GM13976 (cell line): ENCODE measurements around the gene CHRNB4.
A peak's percentile ranks its signal among the peaks of the same experiment; 100 is the strongest.
"Not testable (repeated sequence)": the region's sequence is repeated elsewhere in the genome, so short reads cannot be mapped to it uniquely, and the experiment has no call there.

Experiments
- DNase-seq: peaks from one replicate; pipeline ENCODE4 v3.0.0; 2012; ENCODE audit warnings: low spot score
- in situ Hi-C: fragments of 300-500 bp; cut with MboI; formaldehyde crosslinking; loops from one replicate; pipeline ENCODE4 v1.12.0; 2022; ENCODE audit warnings: low sequenced_read_pairs, mixed read lengths, inconsistent platforms; ENCODE audit not compliant: unreplicated experiment
- TF ChIP-seq, protein P1 (sequence below): IDR thresholded peaks from 2 replicates; pipeline ENCODE4 v1.5.1; 2012; ENCODE audit warnings: borderline replicate concordance, mild to moderate bottlenecking; ENCODE audit not compliant: insufficient read depth; ENCODE audit errors: extremely low read depth, missing control alignments, control extremely low read depth

CHRNB4 gene, protein sequence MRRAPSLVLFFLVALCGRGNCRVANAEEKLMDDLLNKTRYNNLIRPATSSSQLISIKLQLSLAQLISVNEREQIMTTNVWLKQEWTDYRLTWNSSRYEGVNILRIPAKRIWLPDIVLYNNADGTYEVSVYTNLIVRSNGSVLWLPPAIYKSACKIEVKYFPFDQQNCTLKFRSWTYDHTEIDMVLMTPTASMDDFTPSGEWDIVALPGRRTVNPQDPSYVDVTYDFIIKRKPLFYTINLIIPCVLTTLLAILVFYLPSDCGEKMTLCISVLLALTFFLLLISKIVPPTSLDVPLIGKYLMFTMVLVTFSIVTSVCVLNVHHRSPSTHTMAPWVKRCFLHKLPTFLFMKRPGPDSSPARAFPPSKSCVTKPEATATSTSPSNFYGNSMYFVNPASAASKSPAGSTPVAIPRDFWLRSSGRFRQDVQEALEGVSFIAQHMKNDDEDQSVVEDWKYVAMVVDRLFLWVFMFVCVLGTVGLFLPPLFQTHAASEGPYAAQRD

DNA sequence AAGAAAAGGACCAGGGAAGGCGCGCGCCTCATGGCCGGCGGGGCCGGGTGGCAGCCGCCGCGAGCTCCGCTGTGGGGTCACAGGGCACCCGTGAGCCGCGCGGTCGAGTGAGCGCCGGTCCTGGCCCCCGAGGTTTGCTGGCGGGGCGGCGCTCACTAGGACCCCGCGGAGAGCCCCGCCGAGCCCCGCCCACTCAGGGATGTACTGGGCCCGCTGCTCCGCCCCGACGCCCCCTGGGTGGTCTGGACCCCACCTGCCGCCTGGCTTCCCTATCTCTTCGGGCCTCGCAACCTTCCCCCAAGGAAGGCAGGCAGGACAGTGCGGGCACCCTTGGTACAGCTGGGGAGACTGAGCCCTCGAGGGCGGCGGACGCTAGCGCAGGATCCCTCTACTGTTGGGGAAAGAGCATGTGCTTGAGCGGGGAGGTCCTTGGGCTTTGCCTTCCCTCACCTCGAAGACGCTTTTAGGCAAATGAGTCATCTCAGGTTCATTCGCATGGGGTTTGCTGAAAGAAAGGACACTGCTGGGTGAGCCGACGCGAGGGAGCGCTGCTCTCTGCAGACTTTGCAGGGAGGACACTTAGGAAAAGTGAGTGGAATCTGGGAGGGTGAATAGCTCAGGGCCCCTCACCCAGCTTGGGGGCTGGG lies at the start of gene CHRNB4:
Gene CHRNB4, minus strand, starts transcription at position 109 of the 647 bp plus-strand sequence. Its CDS starts 77 bp downstream, at position 32.
- peak; percentile 58 for DNase-seq
- TF ChIP-seq, protein P1, sequence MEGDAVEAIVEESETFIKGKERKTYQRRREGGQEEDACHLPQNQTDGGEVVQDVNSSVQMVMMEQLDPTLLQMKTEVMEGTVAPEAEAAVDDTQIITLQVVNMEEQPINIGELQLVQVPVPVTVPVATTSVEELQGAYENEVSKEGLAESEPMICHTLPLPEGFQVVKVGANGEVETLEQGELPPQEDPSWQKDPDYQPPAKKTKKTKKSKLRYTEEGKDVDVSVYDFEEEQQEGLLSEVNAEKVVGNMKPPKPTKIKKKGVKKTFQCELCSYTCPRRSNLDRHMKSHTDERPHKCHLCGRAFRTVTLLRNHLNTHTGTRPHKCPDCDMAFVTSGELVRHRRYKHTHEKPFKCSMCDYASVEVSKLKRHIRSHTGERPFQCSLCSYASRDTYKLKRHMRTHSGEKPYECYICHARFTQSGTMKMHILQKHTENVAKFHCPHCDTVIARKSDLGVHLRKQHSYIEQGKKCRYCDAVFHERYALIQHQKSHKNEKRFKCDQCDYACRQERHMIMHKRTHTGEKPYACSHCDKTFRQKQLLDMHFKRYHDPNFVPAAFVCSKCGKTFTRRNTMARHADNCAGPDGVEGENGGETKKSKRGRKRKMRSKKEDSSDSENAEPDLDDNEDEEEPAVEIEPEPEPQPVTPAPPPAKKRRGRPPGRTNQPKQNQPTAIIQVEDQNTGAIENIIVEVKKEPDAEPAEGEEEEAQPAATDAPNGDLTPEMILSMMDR = no peak
- in situ Hi-C loops = no loop called here

DNA sequence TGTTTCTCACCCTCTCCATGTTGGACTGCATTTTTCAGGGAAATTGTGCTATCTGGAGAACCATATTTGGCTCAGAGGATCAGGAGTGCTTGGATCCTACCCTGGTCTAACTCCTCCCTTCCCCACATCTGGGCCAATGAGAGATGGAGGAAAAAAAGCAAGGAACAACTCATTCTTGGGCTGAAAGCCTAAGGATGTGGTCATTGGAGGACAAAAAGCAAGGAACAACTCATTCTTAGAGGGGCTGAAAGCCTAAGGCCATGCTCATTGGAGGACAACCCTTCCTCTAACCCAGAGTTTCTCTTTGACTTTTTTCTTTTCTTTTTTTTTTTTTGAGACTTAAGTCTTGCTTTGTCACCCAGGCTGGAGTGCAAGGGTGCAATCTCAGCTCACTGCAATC lies 48.6 kb upstream of the CHRNB4 start:
- TF ChIP-seq, protein P1 = no peak
- in situ Hi-C loops = no loop called here
- no peak for DNase-seq

DNA sequence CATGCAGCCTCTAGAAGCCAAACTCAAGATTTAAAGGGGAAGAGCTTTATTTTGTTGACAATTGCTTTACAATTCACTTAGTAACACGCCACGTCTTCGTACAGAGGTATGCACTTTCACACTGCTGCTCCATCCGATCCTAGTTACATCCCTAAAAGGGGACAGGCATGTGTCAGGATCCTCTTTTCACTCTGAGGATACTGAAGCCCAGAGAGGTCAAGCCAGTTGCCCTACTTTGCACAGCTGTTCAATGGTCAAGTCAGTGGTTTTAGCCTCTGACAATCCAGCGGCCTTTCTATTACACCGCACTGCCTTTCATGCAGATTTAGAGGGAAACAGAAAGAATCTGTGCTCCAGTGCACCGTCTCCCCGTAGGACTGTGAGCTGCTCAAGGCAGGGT lies 44.9 kb upstream of the CHRNB4 start:
- TF ChIP-seq, protein P1 = no peak
- DNase-seq = no peak
- in situ Hi-C loops = no loop called here

DNA sequence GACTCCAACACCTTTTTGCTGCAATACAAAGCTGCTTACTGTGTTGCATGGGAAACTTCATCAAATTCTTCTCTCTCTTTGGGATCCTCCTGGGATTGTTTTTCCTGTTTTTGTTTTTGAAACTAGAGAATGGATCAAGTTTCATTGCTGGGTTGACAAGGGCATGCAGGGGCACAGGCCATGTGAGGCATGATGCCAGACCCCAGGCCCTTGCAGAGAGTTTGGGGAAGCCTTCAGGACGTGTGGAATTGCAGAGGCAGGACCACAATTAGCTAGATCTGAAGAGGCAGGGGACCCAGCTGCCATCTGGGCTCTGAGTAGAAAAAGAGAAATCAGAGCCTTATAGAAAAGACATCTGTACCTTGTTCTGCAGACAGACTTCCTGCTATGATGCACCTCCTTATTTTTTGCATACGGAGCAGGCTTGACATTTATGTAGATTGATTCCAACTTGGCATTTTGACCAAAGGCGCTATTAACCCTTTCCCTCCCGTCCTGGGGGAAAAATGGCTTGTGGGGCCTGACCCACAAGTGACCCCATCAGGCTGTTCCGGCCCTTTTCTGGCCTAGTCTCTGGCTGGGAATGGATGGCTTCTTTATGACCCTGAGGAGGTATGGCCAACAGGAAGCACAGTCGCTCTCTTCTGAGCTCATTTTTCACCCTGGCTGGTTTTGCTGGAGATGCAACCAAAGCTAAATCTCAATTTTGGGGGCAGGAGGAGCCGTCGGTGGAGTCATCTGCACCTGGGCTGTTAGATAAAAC lies 44.3 kb upstream of the CHRNB4 start:
- DNase-seq = no peak
- in situ Hi-C loops = no loop called here
- TF ChIP-seq, protein P1 = no peak

DNA sequence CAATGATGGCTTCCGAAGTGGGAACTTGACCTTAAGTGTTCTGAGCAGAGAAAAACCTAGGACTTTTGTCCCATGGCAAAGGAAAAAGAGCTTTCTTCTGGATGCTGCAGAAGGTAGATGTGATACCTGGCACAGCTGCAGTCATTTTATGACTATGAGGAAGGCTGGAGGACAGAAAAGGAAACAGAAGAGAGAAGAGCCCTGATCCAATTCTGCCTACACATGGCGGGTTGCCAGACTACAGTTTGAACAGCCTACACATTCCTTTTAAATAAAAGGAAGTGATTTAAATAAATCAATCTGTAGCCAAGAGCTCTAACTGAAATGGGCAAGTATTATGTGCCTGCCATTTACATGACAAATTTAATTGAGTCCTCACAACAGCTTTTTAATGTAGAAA lies 43.6 kb upstream of the CHRNB4 start:
- in situ Hi-C loops = no loop called here
- TF ChIP-seq, protein P1 = no peak
- no peak for DNase-seq

DNA sequence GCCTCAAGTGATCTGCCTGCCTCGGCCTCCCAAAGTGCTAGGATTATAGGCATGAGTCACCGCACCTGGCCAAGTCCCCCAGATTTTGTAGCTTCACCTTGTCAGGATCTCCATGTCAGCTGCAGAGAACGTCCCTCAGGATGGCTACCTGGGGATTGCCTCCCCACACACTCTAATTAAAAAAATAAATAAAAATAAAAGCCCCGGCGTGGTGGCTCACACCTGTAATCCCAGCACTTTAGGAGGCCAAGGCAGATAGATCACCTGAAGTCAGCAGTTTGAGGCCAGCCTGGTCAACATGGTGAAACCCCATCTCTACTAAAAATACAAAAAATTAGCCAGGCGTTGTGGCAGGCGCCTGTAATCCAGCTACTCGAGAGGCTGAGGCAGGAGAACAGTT lies 42.6 kb upstream of the CHRNB4 start:
- in situ Hi-C loops, DNase-seq: not testable (repeated sequence)
